Neuronal stem cell (in vitro differentiated cells): ENCODE data around the gene CPXM2.

Experiments
- DNase-seq: peaks from one replicate; pipeline ENCODE4 v3.0.0-alpha.2; 2013; ENCODE audit warnings: low spot score
- H2AFZ ChIP-seq: one replicate; pipeline ENCODE4 v1.6.1; 2013; ENCODE audit warnings: mild to moderate bottlenecking, low read length, inconsistent platforms
- H2AK5ac ChIP-seq: 2 replicates; pipeline ENCODE4 v1.6.1; 2013; ENCODE audit warnings: low read depth, mild to moderate bottlenecking, inconsistent platforms, low read length, moderate library complexity, mixed read lengths
- H2BK120ac ChIP-seq: 2 replicates; pipeline ENCODE4 v1.6.1; 2013; ENCODE audit warnings: low read depth, mild to moderate bottlenecking, inconsistent platforms, low read length, moderate library complexity, mixed read lengths
- H2BK12ac ChIP-seq: one replicate; pipeline ENCODE4 v1.6.1; 2013; ENCODE audit warnings: low read length, inconsistent platforms
- H2BK15ac ChIP-seq: 2 replicates; pipeline ENCODE4 v1.6.1; 2013; ENCODE audit warnings: mild to moderate bottlenecking, low read length, inconsistent platforms, mixed read lengths
- H2BK5ac ChIP-seq: one replicate; pipeline ENCODE4 v1.6.1; 2013; ENCODE audit warnings: inconsistent platforms, mild to moderate bottlenecking, low read length, moderate library complexity
- H3K14ac ChIP-seq: one replicate; pipeline ENCODE4 v1.6.1; 2013; ENCODE audit warnings: low read length, inconsistent platforms
- H3K18ac ChIP-seq: 2 replicates; pipeline ENCODE4 v1.6.1; 2013; ENCODE audit warnings: low read length, inconsistent platforms
- H3K23ac ChIP-seq: 2 replicates; pipeline ENCODE4 v1.6.1; 2013; ENCODE audit warnings: low read depth, mild to moderate bottlenecking, mixed read lengths, low read length, inconsistent platforms; ENCODE audit not compliant: poor library complexity
- H3K27ac ChIP-seq: replicated peaks from 3 replicates; pipeline ENCODE4 v1.5.1; 2013; ENCODE audit warnings: low read length, inconsistent platforms
- H3K27me3 ChIP-seq, 3 experiments: 2 replicates each; pipeline ENCODE4 v1.6.1; 2013; ENCODE audit warnings: low read length in 3 of 3, mild to moderate bottlenecking in 2 of 3, inconsistent platforms in 1 of 3, low read depth in 1 of 3, mixed read lengths in 1 of 3, moderate library complexity in 1 of 3; ENCODE audit not compliant: control insufficient read depth in 3 of 3, insufficient read depth in 3 of 3
- H3K36me3 ChIP-seq, 2 donors: replicated peaks in 1 of 2; 2 replicates each; pipeline ENCODE4 v1.6.1; 2013; ENCODE audit warnings: low read length in 2 of 2; ENCODE audit not compliant: control insufficient read depth in 2 of 2, insufficient read depth in 2 of 2
- H3K4ac ChIP-seq: 2 replicates; pipeline ENCODE4 v1.6.1; 2013; ENCODE audit warnings: inconsistent platforms, mild to moderate bottlenecking, low read length, moderate library complexity
- H3K4me1 ChIP-seq, 2 donors: 1 replicate in 1 of 2; 2 replicates in 1 of 2; pipeline ENCODE4 v1.6.1; 2013; ENCODE audit warnings: low read length in 2 of 2, low read depth in 1 of 2; ENCODE audit not compliant: control insufficient read depth in 2 of 2, insufficient read depth in 1 of 2
- H3K4me2 ChIP-seq: one replicate; pipeline ENCODE4 v1.6.1; 2013; ENCODE audit warnings: mild to moderate bottlenecking, low read length, inconsistent platforms; ENCODE audit not compliant: insufficient read depth, poor library complexity, severe bottlenecking
- H3K4me3 ChIP-seq, 2 donors: 2 replicates each; pipeline ENCODE4 v1.5.1; 2013; ENCODE audit warnings: low read length in 2 of 2, mild to moderate bottlenecking in 2 of 2, inconsistent platforms in 1 of 2, moderate library complexity in 1 of 2
- H3K79me1 ChIP-seq: one replicate; pipeline ENCODE4 v1.6.1; 2013; ENCODE audit warnings: low read depth, mild to moderate bottlenecking, inconsistent platforms, low read length, moderate library complexity
- H3K9ac ChIP-seq: one replicate; pipeline ENCODE4 v1.6.1; 2013; ENCODE audit warnings: mild to moderate bottlenecking, low read depth, low read length, inconsistent platforms; ENCODE audit not compliant: poor library complexity
- H3K9me3 ChIP-seq, 2 donors: replicated peaks in 1 of 2; 2 replicates each; pipeline versions ENCODE3 to v1.6.1; 2013; ENCODE audit warnings: low read length in 2 of 2, mild to moderate bottlenecking in 2 of 2, inconsistent platforms in 1 of 2, low read depth in 1 of 2, mixed read lengths in 1 of 2, moderate library complexity in 1 of 2; ENCODE audit not compliant: control insufficient read depth in 2 of 2, insufficient read depth in 1 of 2
- H4K8ac ChIP-seq: one replicate; pipeline ENCODE4 v1.6.1; 2013; ENCODE audit warnings: low read depth, mild to moderate bottlenecking, inconsistent platforms, low read length, moderate library complexity
- H4K91ac ChIP-seq: one replicate; pipeline ENCODE4 v1.6.1; 2013; ENCODE audit warnings: low read length, low read depth, mild to moderate bottlenecking, inconsistent platforms; ENCODE audit not compliant: poor library complexity
- WGBS, 2 donors: extraction: QIAGEN DNeasy Blood & Tissue Kit; methylation state at CpG; one replicate each; pipeline ENCODE4 v1.1.7; 2013; ENCODE audit warnings: missing lambda C conversion rate in 2 of 2, mixed read lengths in 1 of 2; ENCODE audit not compliant: insufficient read length in 2 of 2, insufficient replicate concordance in 1 of 2; ENCODE audit errors: extremely low coverage in 2 of 2; 5-methylcytosine and 5-hydroxymethylcytosine counted together

The CPXM2 gene

DNA sequence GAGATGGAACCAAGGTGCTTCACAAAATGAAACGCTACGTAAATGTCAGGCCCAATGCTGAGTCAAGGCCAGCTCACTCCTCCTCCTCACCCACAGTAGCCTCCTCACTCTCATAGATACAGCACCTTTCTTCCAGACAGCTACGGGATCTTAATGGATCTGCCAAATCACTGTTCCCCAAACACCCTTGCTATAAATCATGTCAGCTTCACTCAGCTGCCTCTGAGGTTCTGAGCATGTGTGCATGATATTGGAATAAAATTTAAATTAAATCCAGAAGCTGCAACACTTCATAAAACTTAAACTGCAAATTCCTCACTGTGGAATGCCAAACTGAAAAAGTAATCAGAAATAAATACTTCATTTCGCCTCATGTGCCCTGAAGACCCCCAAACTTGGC is 14.7 kb upstream of the CPXM2 start:
- Histone ChIP-seq H2BK12ac (no peak overlapping the region), H3K4ac (no peak overlapping the region), H2AFZ (no peak overlapping the region), H3K14ac (no peak overlapping the region), H2BK15ac (no peak overlapping the region), H3K4me1 (peaks cover 0 to 9% of the 10 kb centered on the region in 2 donors), H2BK120ac (no peak overlapping the region), H2BK5ac (no peak overlapping the region), H2AK5ac (no peak overlapping the region), H3K23ac (no peak overlapping the region), H3K27me3 (no peaks in the 10 kb centered on the region), H3K4me3 (no peak overlapping the region), H4K91ac (no peak overlapping the region), H4K8ac (no peak overlapping the region), H3K79me1 (no peaks in the 10 kb centered on the region), H3K27ac (no peak overlapping the region), H3K18ac (no peak overlapping the region), H3K4me2 (no peak overlapping the region), H3K9me3 (no peaks in the 10 kb centered on the region), H3K9ac (no peak overlapping the region), H3K36me3 (no peaks in the 10 kb centered on the region)
- DNase-seq = no peak
- WGBS, 2 donors = no CpG with 5 or more reads among the region's 4 CpGs

DNA sequence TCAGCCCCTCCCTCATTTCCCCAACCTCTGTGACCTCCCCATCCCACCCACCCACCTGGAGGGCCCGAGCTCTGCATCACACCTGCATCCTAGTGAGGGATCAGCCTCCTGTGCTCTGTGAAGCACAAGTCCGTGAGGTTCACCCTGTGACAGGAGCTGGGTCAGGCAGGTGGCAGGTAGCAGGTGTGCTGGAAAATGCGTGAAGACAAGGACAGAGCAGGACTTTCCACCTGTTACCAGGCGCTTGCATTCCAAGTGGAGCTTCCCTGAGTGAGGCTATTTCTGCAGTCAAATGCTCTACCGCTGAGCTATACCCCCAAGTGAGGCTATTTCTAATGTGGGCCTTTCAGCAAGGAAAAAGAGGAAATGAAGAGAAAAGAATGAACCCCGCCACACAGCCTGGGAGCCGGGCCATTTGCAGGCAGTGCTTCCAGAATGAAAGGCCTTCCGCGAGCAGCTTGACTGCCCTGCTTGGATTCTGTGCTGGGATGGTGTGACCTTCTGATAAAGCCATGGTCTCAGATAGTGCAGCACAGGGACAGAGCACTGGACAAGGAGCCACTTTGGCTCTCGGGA is 13.3 kb upstream of the CPXM2 start:
- H2BK5ac ChIP-seq = no peak overlapping the region
- no peak overlapping the region for H4K8ac ChIP-seq
- no peaks in the 10 kb centered on the region for H3K36me3 ChIP-seq
- H3K4me2 ChIP-seq = no peak overlapping the region
- H2AK5ac ChIP-seq = peak overlapping the region; percentile 76
- no peaks in the 10 kb centered on the region for H3K27me3 ChIP-seq
- no peak overlapping the region for H2BK120ac ChIP-seq
- peaks cover 0 to 1% of the 10 kb centered on the region in 2 donors for H3K9me3 ChIP-seq
- H2BK15ac ChIP-seq = peak overlapping the region; percentile 39
- no peak overlapping the region for H4K91ac ChIP-seq
- no peak overlapping the region for H3K4ac ChIP-seq
- H3K23ac ChIP-seq = no peak overlapping the region
- no peak overlapping the region for H3K4me3 ChIP-seq
- no peak overlapping the region for H3K27ac ChIP-seq
- no peaks in the 10 kb centered on the region for H3K79me1 ChIP-seq
- DNase-seq = no peak
- H3K14ac ChIP-seq = no peak overlapping the region
- peak overlapping the region; percentile 78 for H3K18ac ChIP-seq
- no peak overlapping the region for H2AFZ ChIP-seq
- H3K9ac ChIP-seq = no peak overlapping the region
- H2BK12ac ChIP-seq = no peak overlapping the region
- H3K4me1 ChIP-seq = peaks cover 0 to 9% of the 10 kb centered on the region in 2 donors
- no CpG with 5 or more reads among the region's 10 CpGs for WGBS, 2 donors

DNA sequence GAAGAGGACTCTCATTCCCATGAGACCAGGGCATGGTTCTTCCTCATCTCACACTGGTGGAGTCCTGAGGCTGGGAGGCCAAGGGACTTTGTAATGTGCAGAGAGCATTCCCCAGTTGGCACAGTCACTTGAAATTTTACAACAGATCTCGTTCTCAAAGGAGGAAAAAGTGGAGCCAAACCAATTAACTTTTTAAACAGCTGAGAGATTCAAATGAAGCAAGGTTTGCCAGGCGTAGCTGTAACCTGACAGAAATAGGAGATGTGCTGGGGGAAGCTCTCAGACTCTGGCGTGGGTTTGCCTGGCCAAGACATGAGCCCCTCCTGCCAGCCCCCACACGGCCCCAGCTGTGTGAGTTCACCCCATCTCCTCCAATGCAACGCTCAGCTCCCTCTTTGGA is 12.0 kb upstream of the CPXM2 start:
- Histone ChIP-seq H2BK15ac (no peak overlapping the region), H4K8ac (no peak overlapping the region), H2BK5ac (no peak overlapping the region), H3K27me3 (no peaks in the 10 kb centered on the region), H2AK5ac (no peak overlapping the region), H4K91ac (no peak overlapping the region), H3K4me2 (no peak overlapping the region), H3K23ac (no peak overlapping the region), H3K9me3 (peaks cover 0 to 4% of the 10 kb centered on the region in 2 donors), H3K4me3 (no peak overlapping the region), H2BK12ac (no peak overlapping the region), H3K14ac (no peak overlapping the region), H3K18ac (no peak overlapping the region), H3K9ac (no peak overlapping the region), H3K79me1 (no peaks in the 10 kb centered on the region), H2BK120ac (no peak overlapping the region), H3K4me1 (peaks cover 0 to 9% of the 10 kb centered on the region in 2 donors), H3K4ac (no peak overlapping the region), H2AFZ (no peak overlapping the region), H3K27ac (no peak overlapping the region), H3K36me3 (no peaks in the 10 kb centered on the region)
- no peak for DNase-seq
- WGBS, 2 donors = no CpG with 5 or more reads among the region's 5 CpGs

DNA sequence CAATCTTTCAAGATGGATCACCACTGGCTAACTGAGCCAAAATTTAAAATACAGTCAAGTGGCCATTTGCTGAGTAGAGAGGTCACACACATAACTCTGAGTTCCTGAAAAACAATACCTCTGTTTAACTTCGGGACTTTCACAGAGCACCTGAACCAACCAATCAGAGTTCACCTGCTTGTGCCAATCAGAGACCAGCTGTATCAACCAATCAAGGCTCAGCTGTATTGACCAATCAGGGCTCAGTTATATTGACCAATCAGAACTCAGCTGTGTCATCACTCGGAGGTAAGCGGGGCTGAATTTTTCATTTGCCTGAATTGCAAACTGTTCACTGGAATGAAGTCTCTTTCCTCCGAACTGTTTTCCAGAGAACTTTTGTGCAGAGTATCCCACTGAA is 10.0 kb upstream of the CPXM2 start:
- Histone ChIP-seq H3K4ac (no peak overlapping the region), H3K27ac (no peak overlapping the region), H3K36me3 (no peaks in the 10 kb centered on the region), H3K14ac (no peak overlapping the region), H4K8ac (no peak overlapping the region), H4K91ac (no peak overlapping the region), H2BK120ac (no peak overlapping the region), H3K79me1 (no peaks in the 10 kb centered on the region), H2BK12ac (no peak overlapping the region), H2BK15ac (no peak overlapping the region), H3K9me3 (peaks cover 0 to 4% of the 10 kb centered on the region in 2 donors), H3K27me3 (no peaks in the 10 kb centered on the region), H3K18ac (no peak overlapping the region), H3K4me2 (no peak overlapping the region), H2BK5ac (no peak overlapping the region), H3K9ac (no peak overlapping the region), H2AK5ac (no peak overlapping the region), H3K4me1 (peaks cover 0 to 9% of the 10 kb centered on the region in 2 donors), H3K23ac (no peak overlapping the region), H2AFZ (no peak overlapping the region), H3K4me3 (no peak overlapping the region)
- no CpG with 5 or more reads among the region's 4 CpGs for WGBS, 2 donors
- DNase-seq = no peak
